Endothelial cell of umbilical vein (primary cell): ENCODE measurements around the gene TNRC6B.

Experiments
- CTCF ChIP-seq, 2 donors: IDR thresholded peaks; 1 replicate in 1 of 2; 2 replicates in 1 of 2; pipeline ENCODE4 v1.5.1; 2011; ENCODE audit warnings: low read length in 2 of 2, mild to moderate bottlenecking in 2 of 2, moderate library complexity in 2 of 2, control low read depth in 1 of 2, inconsistent platforms in 1 of 2, low read depth in 1 of 2; ENCODE audit not compliant: insufficient read depth in 1 of 2; ENCODE audit errors: extremely low read depth in 1 of 2
- EZH2 ChIP-seq: IDR thresholded peaks from 2 replicates; pipeline ENCODE4 v1.6.1; 2012; ENCODE audit warnings: borderline replicate concordance, low read depth, mild to moderate bottlenecking, moderate library complexity, low read length, inconsistent platforms; ENCODE audit not compliant: severe bottlenecking
- FOS ChIP-seq: IDR thresholded peaks from 2 replicates; pipeline ENCODE4 v1.6.1; 2011; ENCODE audit warnings: mild to moderate bottlenecking, low read length, moderate library complexity, borderline replicate concordance; ENCODE audit not compliant: insufficient read depth
- JUN ChIP-seq: IDR thresholded peaks from 2 replicates; pipeline ENCODE4 v1.6.1; 2011; ENCODE audit warnings: borderline replicate concordance, low read depth; ENCODE audit not compliant: insufficient read length, insufficient read depth
- MAX ChIP-seq: IDR thresholded peaks from 2 replicates; pipeline ENCODE4 v1.6.1; 2011; ENCODE audit not compliant: insufficient read depth, insufficient read length
- MYC ChIP-seq: IDR thresholded peaks from one replicate; pipeline ENCODE4 v1.6.1; 2011; ENCODE audit warnings: mild to moderate bottlenecking, low read depth, low read length
- POLR2A ChIP-seq: IDR thresholded peaks from 2 replicates; pipeline ENCODE4 v1.6.1; 2012; ENCODE audit warnings: low read depth, mild to moderate bottlenecking, control low read depth, low read length
- POLR2AphosphoS5 ChIP-seq: IDR thresholded peaks from 2 replicates; pipeline ENCODE4 v1.6.1; 2012; ENCODE audit warnings: low read depth, mild to moderate bottlenecking, control low read depth, low read length, moderate library complexity; ENCODE audit not compliant: insufficient read depth

- TF ChIP-seq POLR2A (no peak), CTCF (IDR thresholded peaks at IDR 0.05; ENCODE audit: extremely low read depth in 1 of 2, insufficient read depth in 1 of 2, low read depth in 1 of 2, low read length in 2 of 2) (no peak), MYC (no peak), EZH2 (no peak), MAX (no peak), POLR2AphosphoS5 (no peak), FOS (no peak), JUN (no peak)
Observed at GRCh38 chr22:40345271-40345670, 167.5 kb downstream of the TNRC6B start.
